B cell (primary cell): Measurements from ENCODE around the gene CDC42SE1. TPM values are rescaled to one million over a fixed set of nuclear protein-coding genes. Genes with fewer than 3 reads are reported as not detected.
A peak's percentile ranks its signal among the peaks of the same experiment; 100 is the strongest.

ENCODE experiments used
- ATAC-seq: fragments of 200-7000 bp; cut with Tn5 transposase; one replicate; pipeline ENCODE4 v1.10.0; 2021; ENCODE audit warnings: low read depth, mild to moderate bottlenecking, moderate number of reproducible peaks, moderate library complexity
- CTCF ChIA-PET: fragments of 350-600 bp; sonication (Branson Sonifier 250); formaldehyde crosslinking; loops from one replicate; lab custom pipeline; 2021; ENCODE audit warnings: antibody characterized with exemption, inconsistent platforms; lab: Charles Lee
- POLR2A ChIA-PET: fragments of 350-600 bp; sonication (Branson Sonifier 250); formaldehyde crosslinking; loops from one replicate; lab custom pipeline; 2021; ENCODE audit warnings: antibody characterized with exemption; lab: Charles Lee
- DNase-seq: peaks from one replicate; pipeline ENCODE4 v3.0.0; 2013
- H2AFZ ChIP-seq: 2 replicates; pipeline ENCODE4 v1.6.1; 2012; ENCODE audit warnings: mild to moderate bottlenecking, low read depth, low read length; ENCODE audit not compliant: insufficient read depth, poor library complexity, severe bottlenecking
- H3K27ac ChIP-seq, 2 donors: 1 replicate in 1 of 2; 2 replicates in 1 of 2; pipeline ENCODE4 v1.5.1; 2012 to 2013; ENCODE audit warnings: low read length in 2 of 2, mild to moderate bottlenecking in 2 of 2, moderate library complexity in 1 of 2
- H3K27me3 ChIP-seq, 4 experiments: fragments of 200-600 bp in 1 of 4; sonication (generic) in 1 of 4; replicated peaks in 1 of 4; 1 replicate in 2 of 4; 2 replicates in 2 of 4; pipeline versions ENCODE4 v1.6.1 to v1.7.0; 2013 to 2016; ENCODE audit warnings: low read length in 3 of 4, mild to moderate bottlenecking in 2 of 4, mixed read lengths in 1 of 4, moderate library complexity in 1 of 4; ENCODE audit not compliant: insufficient read depth in 4 of 4, control insufficient read depth in 3 of 4; ENCODE audit errors: control extremely low read depth in 1 of 4
- H3K36me3 ChIP-seq, 2 experiments: replicated peaks in 1 of 2; 1 replicate in 1 of 2; 2 replicates in 1 of 2; pipeline versions ENCODE4 v1.6.1 to v1.7.1; 2013; ENCODE audit warnings: low read length in 1 of 2; ENCODE audit not compliant: insufficient read depth in 2 of 2, control insufficient read depth in 1 of 2; ENCODE audit errors: control extremely low read depth in 1 of 2, extremely low read depth in 1 of 2
- H3K4me1 ChIP-seq, 2 donors: fragments of 200-600 bp in 1 of 2; sonication (generic) in 1 of 2; 1 replicate in 1 of 2; 2 replicates in 1 of 2; pipeline versions ENCODE4 v1.5.1 to v1.6.1; 2013 to 2017; ENCODE audit warnings: low read length in 2 of 2; ENCODE audit not compliant: control insufficient read depth in 2 of 2, insufficient read depth in 2 of 2
- H3K4me2 ChIP-seq: replicated peaks from 2 replicates; pipeline ENCODE3; 2012; ENCODE audit warnings: mild to moderate bottlenecking, low read depth, low read length; ENCODE audit not compliant: poor library complexity, severe bottlenecking
- H3K4me3 ChIP-seq, 5 experiments: fragments of 200-600 bp in 1 of 5; sonication (generic) in 1 of 5; 1 replicate in 3 of 5; 2 replicates in 2 of 5; pipeline versions ENCODE4 v1.5.1 to v1.7.0; 2011 to 2016; ENCODE audit warnings: low read length in 4 of 5, mild to moderate bottlenecking in 4 of 5, low read depth in 2 of 5, control low read depth in 1 of 5, moderate library complexity in 1 of 5; ENCODE audit not compliant: insufficient read depth in 1 of 5; ENCODE audit errors: control extremely low read depth in 1 of 5, extremely low read depth in 1 of 5
- H3K79me2 ChIP-seq: fragments of 200-600 bp; sonication (generic); one replicate; pipeline ENCODE4 v1.6.0; 2016; ENCODE audit warnings: low read length; ENCODE audit not compliant: control insufficient read depth, insufficient read depth
- H3K9ac ChIP-seq: fragments of 200-600 bp; sonication (generic); 2 replicates; pipeline ENCODE4 v1.6.1; 2017; ENCODE audit warnings: mild to moderate bottlenecking, low read length, moderate library complexity
- H3K9me3 ChIP-seq, 3 donors: one replicate each; pipeline versions ENCODE4 v1.6.1 to v1.7.1; 2013; ENCODE audit warnings: low read length in 2 of 3; ENCODE audit not compliant: control insufficient read depth in 2 of 3, insufficient read depth in 1 of 3; ENCODE audit errors: control extremely low read depth in 1 of 3
- H4K20me1 ChIP-seq: 2 replicates; pipeline ENCODE4 v1.6.0; 2012; ENCODE audit warnings: mild to moderate bottlenecking, low read length; ENCODE audit not compliant: insufficient read depth, control insufficient read depth, poor library complexity, severe bottlenecking
- H3K27ac Mint-ChIP-seq: one replicate; pipeline ENCODE4 v1.8.0; 2021; ENCODE audit warnings: mixed read lengths
- H3K27me3 Mint-ChIP-seq: one replicate; pipeline ENCODE4 v1.8.0; 2021; ENCODE audit warnings: mixed read lengths
- H3K4me1 Mint-ChIP-seq: one replicate; pipeline ENCODE4 v1.8.0; 2021; ENCODE audit warnings: mixed read lengths
- H3K4me3 Mint-ChIP-seq: one replicate; pipeline ENCODE4 v1.8.0; 2021; ENCODE audit warnings: mixed read lengths
- H3K9me3 Mint-ChIP-seq: one replicate; pipeline ENCODE4 v1.8.0; 2022; ENCODE audit warnings: mixed read lengths; ENCODE audit not compliant: insufficient read depth
- CTCF ChIP-seq: fragments of 200-600 bp; IDR thresholded peaks from one replicate; pipeline ENCODE4 v1.8.0; 2022; ENCODE audit warnings: antibody characterized with exemption, mild to moderate bottlenecking
- EZH2 ChIP-seq: IDR thresholded peaks from 2 replicates; pipeline ENCODE4 v1.6.1; 2012; ENCODE audit warnings: borderline replicate concordance, low read depth, mild to moderate bottlenecking, moderate library complexity, low read length; ENCODE audit not compliant: insufficient read depth, poor library complexity, severe bottlenecking
- WGBS: methylation state at CpG from one replicate; pipeline ENCODE4 v1.1.5; 2013; ENCODE audit warnings: missing lambda C conversion rate; ENCODE audit not compliant: insufficient coverage; 5-methylcytosine and 5-hydroxymethylcytosine counted together
- intact Hi-C: fragments of 100-400 bp; cut with micrococcal nuclease; formaldehyde crosslinking; loops from one replicate; pipeline ENCODE4 v1.10.0; 2022
- polyA plus RNA-seq: library from polyadenylated mRNA; depleted of rRNA; stranded (reverse); fragments of >200 nt; gene quantifications from 2 replicates; pipeline ENCODE4 v1.2.3, GENCODE V29; 2012
- total RNA-seq, 2 donors: library from RNA; stranded (reverse); fragments of 120-200 nt in 1 of 2; gene quantifications; 1 replicate in 1 of 2; 2 replicates in 1 of 2; pipeline versions ENCODE4 v1.2.3 to v1.2.4, GENCODE V29; 2013 to 2022

The CDC42SE1 gene
- total and polyA plus RNA-seq, 2 donors (not counting 1 experiment from before 2014, with no cell fraction given), result 238 to 366 TPM

DNA sequence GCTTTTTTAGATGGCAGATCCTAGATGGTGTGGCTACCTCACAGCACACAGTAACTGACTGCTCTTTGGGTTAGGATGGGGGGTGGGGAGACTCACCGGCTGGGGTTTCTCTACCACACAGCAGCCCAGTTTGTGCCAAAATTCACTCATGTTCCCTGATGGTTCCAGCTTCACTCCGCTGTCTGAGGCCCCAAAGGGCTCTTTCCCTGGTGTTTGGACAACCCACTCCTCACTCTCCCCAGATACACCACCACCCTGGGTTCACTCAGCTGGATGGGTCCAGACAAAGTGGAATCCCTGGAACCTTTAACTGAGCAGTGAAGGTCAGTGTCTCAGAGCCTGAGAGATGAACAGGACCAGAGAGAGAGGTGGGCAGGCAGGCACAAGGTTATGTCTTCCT lies 3.8 kb downstream of the CDC42SE1 start:
- Mint-ChIP-seq H3K27me3 (no peaks in the 10 kb centered on the region), H3K9me3 (no peaks in the 10 kb centered on the region), H3K27ac (peak overlapping the region; percentile 94), H3K4me1 (peaks cover 58% of the 10 kb centered on the region), H3K4me3 (peak overlapping the region; percentile 99)
- Histone ChIP-seq H3K27ac (peak overlapping the region; percentile 76 to 95), H3K9ac (peak overlapping the region; percentile 91), H3K36me3 (peaks cover 0 to 62% of the 10 kb centered on the region in 2 experiments), H3K4me1 (peaks cover 46 to 55% of the 10 kb centered on the region in 2 donors), H3K27me3 (no peaks in the 10 kb centered on the region), H3K79me2 (peaks cover 65% of the 10 kb centered on the region), H2AFZ (no peak overlapping the region), H3K4me2 (peak overlapping the region; percentile 97), H4K20me1 (peaks cover 13% of the 10 kb centered on the region), H3K4me3 (peak overlapping the region; percentile 87 to 99 (median 97)), H3K9me3 (no peaks in the 10 kb centered on the region)
- WGBS, result 100% methylated on average over 1 of the region's 2 CpGs
- ChIA-PET CTCF (interaction anchor here (1.1 to 9.2 kb wide), 6 partner anchors 12 to 101 kb away, joined by 3 to 82 read pairs (median 4); partner anchors contain the start of genes GABPB2 and TNFAIP8L2), POLR2A (interaction anchor here (0.9 to 1.6 kb wide), 3 partner anchors 10 to 16 kb away, joined by 3 to 6 read pairs (median 4); no protein-coding TSS in a partner anchor)
- no peak for DNase-seq
- intact Hi-C loops, result loop anchor here (5.0 kb wide), 2 partner anchors 78 to 227 kb away; partner anchors contain the start of gene ZNF687
- ATAC-seq, result no peak
- TF ChIP-seq CTCF, result no peak
- no peak for TF ChIP-seq EZH2

DNA sequence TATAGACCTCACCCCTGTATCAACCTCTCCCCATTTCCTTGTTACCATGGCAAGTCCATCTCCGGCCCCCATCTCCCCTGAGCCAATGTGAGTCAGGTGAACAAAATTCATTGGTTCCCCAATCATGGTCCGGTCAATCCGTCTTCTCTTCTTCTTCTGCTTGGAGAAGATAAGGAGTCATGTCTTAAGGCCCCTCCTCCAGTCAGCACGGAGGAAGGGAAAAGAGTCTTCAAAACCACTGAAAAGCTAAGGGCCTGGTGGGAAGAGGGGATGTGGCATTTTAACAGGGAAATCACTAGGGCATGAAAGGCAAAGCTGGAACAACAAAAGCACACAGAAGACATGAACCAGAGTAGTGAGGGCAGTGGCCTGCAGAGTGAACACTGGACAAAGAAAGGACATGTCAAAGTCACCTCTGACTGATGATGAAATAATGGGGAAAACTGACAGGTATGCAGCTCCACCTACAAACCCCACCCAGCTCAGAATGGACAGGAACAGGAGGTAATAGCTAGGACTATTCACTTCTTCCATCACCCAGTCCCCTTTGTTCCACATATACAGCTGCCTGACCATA lies 4.4 kb downstream of the CDC42SE1 start:
- peaks cover 13% of the 10 kb centered on the region for H4K20me1 ChIP-seq
- peaks cover 61% of the 10 kb centered on the region for H3K79me2 ChIP-seq
- peaks cover 41 to 50% of the 10 kb centered on the region in 2 donors for H3K4me1 ChIP-seq
- peak overlapping the region; percentile 97 for H3K4me2 ChIP-seq
- H3K36me3 ChIP-seq, result peaks cover 0 to 63% of the 10 kb centered on the region in 2 experiments
- H3K4me3 ChIP-seq, result peak overlapping the region in 4 of 5 experiments; percentile 87 to 98 (median 97)
- no CpG with 5 or more reads among the region's 4 CpGs for WGBS
- H3K27me3 ChIP-seq, result no peaks in the 10 kb centered on the region
- intact Hi-C loops, result loop anchor here (5.0 kb wide), 2 partner anchors 78 to 227 kb away; partner anchors contain the start of gene ZNF687
- H3K9me3 ChIP-seq, result no peaks in the 10 kb centered on the region
- Mint-ChIP-seq H3K27me3 (no peaks in the 10 kb centered on the region), H3K4me1 (peaks cover 56% of the 10 kb centered on the region), H3K27ac (peak overlapping the region; percentile 94), H3K4me3 (peak overlapping the region; percentile 99), H3K9me3 (no peaks in the 10 kb centered on the region)
- ChIA-PET CTCF (interaction anchor here (1.1 to 9.2 kb wide), 6 partner anchors 13 to 102 kb away, joined by 3 to 82 read pairs (median 4); partner anchors contain the start of genes GABPB2, MINDY1 and TNFAIP8L2), POLR2A (interaction anchor here (1.3 to 1.6 kb wide), 2 partner anchors 16 to 31 kb away, joined by 3 to 6 read pairs; no protein-coding TSS in a partner anchor)
- DNase-seq (no peak), ATAC-seq (no peak)
- TF ChIP-seq CTCF (no peak), EZH2 (no peak)
- peak overlapping the region; percentile 76 to 95 for H3K27ac ChIP-seq
- no peak overlapping the region for H2AFZ ChIP-seq
- H3K9ac ChIP-seq, result peak overlapping the region; percentile 91
